ENCODE results near the gene CHD6.

The CHD6 gene

GRCh38 chr20:41600926-41601631 is 17.1 kb downstream of the CHD6 start:
- no peak for DNase-seq (ENCODE audit: low read depth, low spot score)
- no peak overlapping the region for H3K4me3 ChIP-seq (ENCODE audit: insufficient read length, low read depth)
- no peaks in the 10 kb centered on the region for H3K4me1 ChIP-seq (ENCODE audit: insufficient read depth, insufficient read length)
- no peak overlapping the region for H3K9ac ChIP-seq (ENCODE audit: insufficient read length, low read depth)
- H3K36me3 ChIP-seq (ENCODE audit: insufficient read depth, insufficient read length, low read length) = no peaks in the 10 kb centered on the region
- TF ChIP-seq SUZ12 (IDR thresholded peaks at IDR 0.05; ENCODE audit: extremely low read depth, insufficient read depth, insufficient read length) (no peak), ZNF274 (IDR thresholded peaks at IDR 0.05; ENCODE audit: low read depth, low read length) (no peak), YY1 (IDR thresholded peaks at IDR 0.05; ENCODE audit: insufficient read depth, insufficient read length) (no peak)
- H3K9me3 ChIP-seq (ENCODE audit: insufficient read depth, low read length) = peaks cover 57% of the 10 kb centered on the region
- H3K27me3 ChIP-seq (ENCODE audit: insufficient read depth, insufficient read length) = no peaks in the 10 kb centered on the region

- TF ChIP-seq ZNF274 (IDR thresholded peaks at IDR 0.05; ENCODE audit: low read depth, low read length) (no peak), YY1 (IDR thresholded peaks at IDR 0.05; ENCODE audit: insufficient read depth, insufficient read length) (no peak), SUZ12 (IDR thresholded peaks at IDR 0.05; ENCODE audit: extremely low read depth, insufficient read depth, insufficient read length) (no peak)
- no peak overlapping the region for H3K4me3 ChIP-seq (ENCODE audit: insufficient read length, low read depth)
- no peaks in the 10 kb centered on the region for H3K4me1 ChIP-seq (ENCODE audit: insufficient read depth, insufficient read length)
- DNase-seq (ENCODE audit: low read depth, low spot score) = no peak
- H3K36me3 ChIP-seq (ENCODE audit: insufficient read depth, insufficient read length, low read length) = peaks cover 3% of the 10 kb centered on the region
- H3K9ac ChIP-seq (ENCODE audit: insufficient read length, low read depth) = no peak overlapping the region
- peaks cover 70% of the 10 kb centered on the region for H3K9me3 ChIP-seq (ENCODE audit: insufficient read depth, low read length)
- no peaks in the 10 kb centered on the region for H3K27me3 ChIP-seq (ENCODE audit: insufficient read depth, insufficient read length)
Measured at GRCh38 chr20:41599699-41600104, 18.5 kb downstream of the CHD6 start.

GRCh38 chr20:41598719-41599118 is 19.5 kb downstream of the CHD6 start:
- TF ChIP-seq ZNF274 (IDR thresholded peaks at IDR 0.05; ENCODE audit: low read depth, low read length) = no peak
- DNase-seq (ENCODE audit: low read depth, low spot score) = no peak
- Histone ChIP-seq H3K4me3 (ENCODE audit: insufficient read length, low read depth) (no peak overlapping the region), H3K9me3 (ENCODE audit: insufficient read depth, low read length) (peaks cover 78% of the 10 kb centered on the region), H3K27me3 (ENCODE audit: insufficient read depth, insufficient read length) (no peaks in the 10 kb centered on the region), H3K4me1 (ENCODE audit: insufficient read depth, insufficient read length) (no peaks in the 10 kb centered on the region), H3K9ac (ENCODE audit: insufficient read length, low read depth) (no peak overlapping the region), H3K36me3 (ENCODE audit: insufficient read depth, insufficient read length, low read length) (peaks cover 3% of the 10 kb centered on the region)

- Histone ChIP-seq H3K9ac (ENCODE audit: insufficient read length, low read depth) (no peak overlapping the region), H3K9me3 (ENCODE audit: insufficient read depth, low read length) (peaks cover 50% of the 10 kb centered on the region), H3K27me3 (ENCODE audit: insufficient read depth, insufficient read length) (no peaks in the 10 kb centered on the region), H3K36me3 (ENCODE audit: insufficient read depth, insufficient read length, low read length) (peaks cover 3% of the 10 kb centered on the region), H3K4me3 (ENCODE audit: insufficient read length, low read depth) (no peak overlapping the region), H3K4me1 (ENCODE audit: insufficient read depth, insufficient read length) (no peaks in the 10 kb centered on the region)
- TF ChIP-seq ZNF274 (IDR thresholded peaks at IDR 0.05; ENCODE audit: low read depth, low read length) (no peak), YY1 (IDR thresholded peaks at IDR 0.05; ENCODE audit: insufficient read depth, insufficient read length) (no peak), SUZ12 (IDR thresholded peaks at IDR 0.05; ENCODE audit: extremely low read depth, insufficient read depth, insufficient read length) (no peak)
- DNase-seq (ENCODE audit: low read depth, low spot score) = no peak
Measured at GRCh38 chr20:41594514-41595322, 23.5 kb downstream of the CHD6 start.

GRCh38 chr20:41592516-41593216 is 25.5 kb downstream of the CHD6 start:
- TF ChIP-seq YY1 (IDR thresholded peaks at IDR 0.05; ENCODE audit: insufficient read depth, insufficient read length) = no peak
- TF ChIP-seq SUZ12 (IDR thresholded peaks at IDR 0.05; ENCODE audit: extremely low read depth, insufficient read depth, insufficient read length) = no peak
- no peak for TF ChIP-seq ZNF274 (IDR thresholded peaks at IDR 0.05; ENCODE audit: low read depth, low read length)
- H3K27me3 ChIP-seq (ENCODE audit: insufficient read depth, insufficient read length) = no peaks in the 10 kb centered on the region
- H3K4me3 ChIP-seq (ENCODE audit: insufficient read length, low read depth) = no peak overlapping the region
- H3K4me1 ChIP-seq (ENCODE audit: insufficient read depth, insufficient read length) = no peaks in the 10 kb centered on the region
- DNase-seq (ENCODE audit: low read depth, low spot score) = no peak
- no peak overlapping the region for H3K9ac ChIP-seq (ENCODE audit: insufficient read length, low read depth)
- peaks cover 3% of the 10 kb centered on the region for H3K36me3 ChIP-seq (ENCODE audit: insufficient read depth, insufficient read length, low read length)
- peaks cover 35% of the 10 kb centered on the region for H3K9me3 ChIP-seq (ENCODE audit: insufficient read depth, low read length)

- Histone ChIP-seq H3K36me3 (ENCODE audit: insufficient read depth, insufficient read length, low read length) (no peaks in the 10 kb centered on the region), H3K9me3 (ENCODE audit: insufficient read depth, low read length) (peaks cover 21% of the 10 kb centered on the region), H3K9ac (ENCODE audit: insufficient read length, low read depth) (no peak overlapping the region), H3K4me1 (ENCODE audit: insufficient read depth, insufficient read length) (no peaks in the 10 kb centered on the region), H3K27me3 (ENCODE audit: insufficient read depth, insufficient read length) (no peaks in the 10 kb centered on the region), H3K4me3 (ENCODE audit: insufficient read length, low read depth) (no peak overlapping the region)
- TF ChIP-seq ZNF274 (IDR thresholded peaks at IDR 0.05; ENCODE audit: low read depth, low read length) (no peak), YY1 (IDR thresholded peaks at IDR 0.05; ENCODE audit: insufficient read depth, insufficient read length) (no peak), SUZ12 (IDR thresholded peaks at IDR 0.05; ENCODE audit: extremely low read depth, insufficient read depth, insufficient read length) (no peak)
- no peak for DNase-seq (ENCODE audit: low read depth, low spot score)
Measured at GRCh38 chr20:41587956-41588355, 30.2 kb downstream of the CHD6 start.

- no peak overlapping the region for H3K9ac ChIP-seq (ENCODE audit: insufficient read length, low read depth)
- H3K4me3 ChIP-seq (ENCODE audit: insufficient read length, low read depth) = no peak overlapping the region
- TF ChIP-seq YY1 (IDR thresholded peaks at IDR 0.05; ENCODE audit: insufficient read depth, insufficient read length) (no peak), ZNF274 (IDR thresholded peaks at IDR 0.05; ENCODE audit: low read depth, low read length) (no peak), SUZ12 (IDR thresholded peaks at IDR 0.05; ENCODE audit: extremely low read depth, insufficient read depth, insufficient read length) (no peak)
- no peaks in the 10 kb centered on the region for H3K4me1 ChIP-seq (ENCODE audit: insufficient read depth, insufficient read length)
- H3K27me3 ChIP-seq (ENCODE audit: insufficient read depth, insufficient read length) = no peaks in the 10 kb centered on the region
- H3K9me3 ChIP-seq (ENCODE audit: insufficient read depth, low read length) = peaks cover 21% of the 10 kb centered on the region
- DNase-seq (ENCODE audit: low read depth, low spot score) = no peak
- H3K36me3 ChIP-seq (ENCODE audit: insufficient read depth, insufficient read length, low read length) = no peaks in the 10 kb centered on the region
Measured at GRCh38 chr20:41587523-41587922, 30.7 kb downstream of the CHD6 start.

Data from NT2/D1 (cell line).